CD4-positive, alpha-beta memory T cell (primary cell): ENCODE data around the gene PRRC2C. TPM values are rescaled to one million over a fixed set of nuclear protein-coding genes. Genes with fewer than 3 reads are reported as not detected.

Experiments
- CTCF ChIA-PET: fragments of 350-600 bp; sonication (Branson Sonifier 250); formaldehyde crosslinking; loops from one replicate; lab custom pipeline; 2021; ENCODE audit warnings: inconsistent platforms; ENCODE audit not compliant: partially characterized antibody; lab: Charles Lee
- POLR2A ChIA-PET: fragments of 350-600 bp; sonication (Branson Sonifier 250); formaldehyde crosslinking; loops from one replicate; lab custom pipeline; 2021; ENCODE audit not compliant: partially characterized antibody; lab: Charles Lee
- DNase-seq, 5 donors: peaks; one replicate each; pipeline versions ENCODE4 v3.0.0 to v3.0.0-alpha.2; 2020 to 2022; ENCODE audit warnings: mixed read lengths in 1 of 5
- H3K27ac ChIP-seq: one replicate; pipeline ENCODE4 v1.7.0; 2013; ENCODE audit warnings: low read depth, low read length
- H3K27me3 ChIP-seq: 2 replicates; pipeline ENCODE4 v1.7.0; 2013; ENCODE audit warnings: mild to moderate bottlenecking, low read length, moderate library complexity; ENCODE audit not compliant: insufficient read depth
- H3K36me3 ChIP-seq: 2 replicates; pipeline ENCODE4 v1.7.0; 2013; ENCODE audit warnings: mild to moderate bottlenecking, low read length, moderate library complexity; ENCODE audit not compliant: insufficient read depth
- H3K4me1 ChIP-seq: 2 replicates; pipeline ENCODE4 v1.7.0; 2013; ENCODE audit warnings: mild to moderate bottlenecking, low read length, moderate library complexity; ENCODE audit not compliant: insufficient read depth
- H3K4me3 ChIP-seq, 2 donors: one replicate each; pipeline ENCODE4 v1.7.0; 2013; ENCODE audit warnings: low read length in 2 of 2, mild to moderate bottlenecking in 1 of 2
- H3K9me3 ChIP-seq, 2 donors: one replicate each; pipeline ENCODE4 v1.7.0; 2013; ENCODE audit warnings: low read length in 2 of 2, control low read depth in 1 of 2; ENCODE audit not compliant: control insufficient read depth in 1 of 2
- H3K27ac Mint-ChIP-seq, 7 donors: one replicate each; pipeline ENCODE4 v1.8.0; 2020 to 2021; ENCODE audit warnings: mixed read lengths in 7 of 7, mild to moderate bottlenecking in 6 of 7, inconsistent platforms in 3 of 7, moderate library complexity in 3 of 7
- H3K27me3 Mint-ChIP-seq, 2 donors: one replicate each; pipeline ENCODE4 v1.8.0; 2020 to 2021; ENCODE audit warnings: mixed read lengths in 2 of 2
- H3K36me3 Mint-ChIP-seq, 2 donors: one replicate each; pipeline ENCODE4 v1.8.0; 2020 to 2021; ENCODE audit warnings: mixed read lengths in 2 of 2, inconsistent platforms in 1 of 2, mild to moderate bottlenecking in 1 of 2
- H3K4me1 Mint-ChIP-seq, 4 donors: one replicate each; pipeline ENCODE4 v1.8.0; 2020 to 2021; ENCODE audit warnings: mixed read lengths in 4 of 4, mild to moderate bottlenecking in 1 of 4
- H3K4me3 Mint-ChIP-seq, 8 donors: one replicate each; pipeline ENCODE4 v1.8.0; 2020 to 2021; ENCODE audit warnings: mixed read lengths in 8 of 8, mild to moderate bottlenecking in 7 of 8, moderate library complexity in 6 of 8, inconsistent platforms in 3 of 8
- H3K9me3 Mint-ChIP-seq, 8 donors: one replicate each; pipeline ENCODE4 v1.8.0; 2020 to 2021; ENCODE audit warnings: mixed read lengths in 8 of 8, mild to moderate bottlenecking in 5 of 8, inconsistent platforms in 3 of 8, moderate library complexity in 1 of 8
- intact Hi-C: fragments of 100-400 bp; cut with micrococcal nuclease; formaldehyde crosslinking; loops from one replicate; pipeline ENCODE4 v1.15.1; 2023
- polyA plus RNA-seq, 2 donors: library from polyadenylated mRNA; unstranded; fragments of 300-500 nt; fragmentation: Illumina TruSeq; gene quantifications; one replicate each; pipeline ENCODE4 v1.2.3, GENCODE V29; 2021
- total RNA-seq, 2 experiments: library from RNA; stranded (reverse); gene quantifications; one replicate each; pipeline ENCODE4 v1.2.3, GENCODE V29; 2021

Gene PRRC2C
- total and polyA plus RNA-seq, 4 experiments from 2014 or later, result 12.4 to 298 (median 201) TPM

DNA sequence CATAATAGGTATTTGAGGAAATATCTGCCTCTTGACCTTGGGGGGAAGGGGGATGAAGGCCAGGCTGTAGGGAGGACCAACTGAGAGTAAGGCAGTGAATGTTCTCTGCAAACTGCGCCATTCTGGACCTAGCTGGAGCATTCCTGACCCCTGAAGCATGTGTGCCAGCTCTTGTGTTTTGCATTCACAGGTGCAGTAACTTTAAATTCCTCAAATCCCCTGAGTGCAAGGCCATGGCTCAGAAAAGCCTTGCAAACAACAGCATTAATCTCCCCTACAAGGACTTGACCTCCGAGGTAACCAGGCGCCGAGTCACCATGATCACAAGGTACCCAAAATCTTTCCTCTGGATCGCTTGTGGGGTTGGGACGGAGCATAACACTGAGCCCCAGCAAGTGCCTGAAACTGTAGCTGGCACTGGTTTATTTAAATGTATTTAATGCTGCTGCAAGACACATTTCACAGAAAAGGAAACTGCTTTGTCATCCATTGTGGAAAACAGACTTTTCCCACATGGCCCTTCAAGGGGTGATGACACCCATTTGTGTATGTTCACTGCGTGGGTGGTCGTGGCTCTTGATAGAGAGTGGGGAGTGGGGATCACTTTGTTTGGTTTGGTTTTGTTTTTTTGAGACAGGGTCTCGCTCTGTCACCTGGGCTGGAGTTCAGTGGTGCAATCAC, 138.5 kb downstream of the PRRC2C start:
- Histone ChIP-seq H3K4me1 (no peaks in the 10 kb centered on the region), H3K27ac (no peak overlapping the region), H3K27me3 (no peaks in the 10 kb centered on the region), H3K9me3 (no peaks in the 10 kb centered on the region), H3K36me3 (no peaks in the 10 kb centered on the region), H3K4me3 (no peak overlapping the region)
- Mint-ChIP-seq H3K9me3 (no peaks in the 10 kb centered on the region), H3K4me1 (no peaks in the 10 kb centered on the region), H3K4me3 (no peak overlapping the region), H3K36me3 (no peaks in the 10 kb centered on the region), H3K27ac (no peak overlapping the region), H3K27me3 (peaks cover 4 to 10% of the 10 kb centered on the region in 2 donors)
- DNase-seq, result no peak
- CTCF ChIA-PET, result no interaction called here
- POLR2A ChIA-PET, result no interaction called here
- intact Hi-C loops, result no loop called here

DNA sequence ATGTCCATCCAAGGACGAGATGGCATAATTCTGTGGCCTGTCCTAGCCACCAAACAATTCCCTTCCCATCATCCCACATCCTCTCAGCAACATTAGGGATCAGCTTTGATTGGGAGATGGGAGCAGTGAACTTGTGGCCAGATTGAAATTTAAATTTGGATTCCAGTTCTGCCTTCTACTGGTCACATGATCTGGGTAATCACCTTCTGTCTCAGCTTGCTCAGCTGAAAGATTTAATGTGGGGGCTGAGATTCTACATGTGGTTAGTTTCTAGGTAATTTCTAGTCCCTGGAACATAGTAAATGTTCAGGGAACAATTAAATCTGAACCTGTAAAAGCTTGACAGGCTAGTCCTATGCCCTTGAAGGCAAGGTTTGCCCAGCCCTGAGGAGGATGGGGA, 139.9 kb downstream of the PRRC2C start:
- Histone ChIP-seq H3K27me3 (no peaks in the 10 kb centered on the region), H3K9me3 (no peaks in the 10 kb centered on the region), H3K4me3 (no peak overlapping the region), H3K27ac (no peak overlapping the region), H3K36me3 (no peaks in the 10 kb centered on the region), H3K4me1 (no peaks in the 10 kb centered on the region)
- Mint-ChIP-seq H3K4me3 (no peak overlapping the region), H3K9me3 (no peaks in the 10 kb centered on the region), H3K36me3 (no peaks in the 10 kb centered on the region), H3K4me1 (no peaks in the 10 kb centered on the region), H3K27me3 (peaks cover 8 to 19% of the 10 kb centered on the region in 2 donors), H3K27ac (no peak overlapping the region)
- CTCF ChIA-PET, result no interaction called here
- DNase-seq, result no peak
- intact Hi-C loops, result no loop called here
- POLR2A ChIA-PET, result no interaction called here

DNA sequence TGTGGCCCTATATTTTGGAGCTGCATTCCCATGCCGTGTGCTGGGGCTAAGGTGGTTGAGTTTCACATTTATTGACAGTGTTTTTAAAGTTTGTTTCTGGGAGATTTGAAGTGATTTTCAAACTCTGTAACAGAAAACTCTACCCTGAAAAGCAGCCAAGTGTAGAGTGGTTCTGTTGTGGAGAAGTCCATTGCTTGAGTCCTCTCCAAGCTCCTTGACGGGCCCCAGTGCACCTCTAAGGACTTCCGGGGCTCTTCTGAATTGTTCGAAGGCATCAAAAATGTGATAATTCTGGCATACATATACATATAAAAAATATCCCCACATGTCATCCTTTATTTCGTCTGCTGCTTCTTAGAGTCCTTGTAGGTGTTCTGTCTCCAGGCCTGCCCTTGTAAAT, 141.7 kb downstream of the PRRC2C start:
- intact Hi-C loops, result no loop called here
- Histone ChIP-seq H3K4me1 (no peaks in the 10 kb centered on the region), H3K36me3 (no peaks in the 10 kb centered on the region), H3K27ac (no peak overlapping the region), H3K9me3 (no peaks in the 10 kb centered on the region), H3K4me3 (no peak overlapping the region), H3K27me3 (no peaks in the 10 kb centered on the region)
- no peak overlapping the region for H3K4me3 Mint-ChIP-seq
- no peaks in the 10 kb centered on the region for H3K4me1 Mint-ChIP-seq
- H3K27ac Mint-ChIP-seq, result no peak overlapping the region
- H3K9me3 Mint-ChIP-seq, result peaks cover 0 to under 1% (median 0%) of the 10 kb centered on the region in 8 donors
- H3K36me3 Mint-ChIP-seq, result no peaks in the 10 kb centered on the region
- ChIA-PET POLR2A (no interaction called here), CTCF (no interaction called here)
- DNase-seq, result no peak
- H3K27me3 Mint-ChIP-seq, result peaks cover 12 to 26% of the 10 kb centered on the region in 2 donors

DNA sequence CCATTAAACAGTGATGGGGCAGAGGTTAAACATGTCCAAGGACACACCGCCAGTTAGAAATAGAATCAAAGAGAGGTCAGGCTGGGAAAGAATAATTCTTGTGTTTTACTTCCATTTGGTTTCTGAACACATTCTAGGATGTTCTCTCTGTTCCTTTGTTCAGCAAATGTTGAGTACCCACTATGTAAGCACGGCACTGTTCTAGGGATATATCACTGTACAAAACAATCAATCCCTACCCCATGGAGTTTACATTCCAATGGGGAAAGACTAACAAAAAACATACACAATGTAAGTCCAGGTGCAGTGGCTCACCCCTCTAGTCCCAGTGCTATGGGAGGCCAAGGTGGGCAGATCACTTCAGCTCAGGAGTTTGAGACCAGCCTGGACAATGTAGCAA, 142.9 kb downstream of the PRRC2C start:
- Mint-ChIP-seq H3K27ac (no peak overlapping the region), H3K4me3 (no peak overlapping the region), H3K27me3 (peaks cover 11 to 28% of the 10 kb centered on the region in 2 donors), H3K4me1 (no peaks in the 10 kb centered on the region), H3K36me3 (no peaks in the 10 kb centered on the region), H3K9me3 (peaks cover 0 to 2% (median 0%) of the 10 kb centered on the region in 8 donors)
- H3K36me3 ChIP-seq, result no peaks in the 10 kb centered on the region
- H3K9me3 ChIP-seq, result no peaks in the 10 kb centered on the region
- H3K27ac ChIP-seq, result no peak overlapping the region
- ChIA-PET POLR2A (interaction anchor here (0.7 kb wide), 1 partner anchor 48 kb away, joined by 3 read pairs; no protein-coding TSS in a partner anchor), CTCF (interaction anchor here (1.2 kb wide), 1 partner anchor 358 kb away, joined by 3 read pairs; no protein-coding TSS in a partner anchor)
- intact Hi-C loops, result no loop called here
- H3K4me3 ChIP-seq, result no peak overlapping the region
- DNase-seq, result no peak
- H3K27me3 ChIP-seq, result no peaks in the 10 kb centered on the region
- no peaks in the 10 kb centered on the region for H3K4me1 ChIP-seq

DNA sequence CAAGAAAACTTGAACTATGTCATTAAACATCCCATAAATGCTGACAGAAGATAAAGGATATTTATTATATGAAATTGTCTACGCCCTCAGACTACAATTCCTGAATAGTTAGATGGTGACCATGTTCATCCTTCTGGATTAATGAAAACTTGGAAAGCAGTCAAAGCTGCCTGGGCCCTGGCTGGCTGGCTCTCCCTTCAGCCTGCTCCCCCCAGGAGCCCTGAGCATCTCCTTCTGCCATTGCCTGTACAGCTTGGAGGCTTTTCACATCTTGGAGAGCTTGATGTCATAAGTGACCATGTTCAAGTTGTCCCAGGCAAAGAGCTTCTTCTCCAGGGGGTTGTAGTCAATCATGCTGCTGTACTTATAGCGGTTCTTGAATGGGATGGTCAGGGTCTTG, 150.3 kb downstream of the PRRC2C start:
- ChIA-PET POLR2A (no interaction called here), CTCF (interaction anchor here (0.7 to 2.1 kb wide), 2 partner anchors 9 to 150 kb away, joined by 3 to 7 read pairs; partner anchors contain the start of gene PRRC2C)
- Mint-ChIP-seq H3K27me3 (peaks cover 9 to 16% of the 10 kb centered on the region in 2 donors), H3K9me3 (peaks cover 0 to 2% (median 0%) of the 10 kb centered on the region in 8 donors), H3K4me1 (peaks cover 0 to 1% (median 0%) of the 10 kb centered on the region in 4 donors), H3K36me3 (no peaks in the 10 kb centered on the region), H3K27ac (no peak overlapping the region), H3K4me3 (no peak overlapping the region)
- H3K9me3 ChIP-seq, result no peaks in the 10 kb centered on the region
- H3K4me3 ChIP-seq, result no peak overlapping the region
- no peaks in the 10 kb centered on the region for H3K4me1 ChIP-seq
- H3K27me3 ChIP-seq, result no peaks in the 10 kb centered on the region
- DNase-seq, result no peak
- H3K27ac ChIP-seq, result no peak overlapping the region
- H3K36me3 ChIP-seq, result no peaks in the 10 kb centered on the region
- intact Hi-C loops, result no loop called here

DNA sequence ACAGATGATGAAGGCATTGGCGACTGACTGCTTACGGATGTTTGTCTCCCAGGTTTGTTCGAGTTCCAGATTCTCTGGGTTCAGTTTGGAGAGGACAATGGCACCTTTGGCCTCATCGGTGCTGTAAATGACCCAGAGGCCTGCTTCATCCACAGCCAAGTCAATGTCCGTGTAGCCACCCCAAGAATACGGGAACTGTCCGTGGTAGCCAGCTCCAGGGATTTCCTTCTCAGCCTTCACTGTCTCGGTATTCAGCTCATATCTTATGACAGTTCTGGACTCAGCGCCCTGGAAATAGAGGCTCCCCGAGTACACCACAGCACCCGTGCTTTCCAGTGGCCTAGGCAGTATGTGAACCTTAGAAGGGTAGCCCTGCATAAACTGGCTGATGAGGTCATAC, 150.8 kb downstream of the PRRC2C start:
- H3K4me1 ChIP-seq, result no peaks in the 10 kb centered on the region
- peaks cover 0 to 1% (median 0%) of the 10 kb centered on the region in 4 donors for H3K4me1 Mint-ChIP-seq
- H3K27me3 Mint-ChIP-seq, result peaks cover 10 to 16% of the 10 kb centered on the region in 2 donors
- intact Hi-C loops, result no loop called here
- H3K36me3 ChIP-seq, result no peaks in the 10 kb centered on the region
- H3K27ac Mint-ChIP-seq, result no peak overlapping the region
- H3K27ac ChIP-seq, result no peak overlapping the region
- H3K9me3 ChIP-seq, result no peaks in the 10 kb centered on the region
- CTCF ChIA-PET, result interaction anchor here (2.1 kb wide), 1 partner anchor 9 kb away, joined by 7 read pairs; no protein-coding TSS in a partner anchor
- H3K4me3 ChIP-seq, result no peak overlapping the region
- H3K9me3 Mint-ChIP-seq, result peaks cover 0 to 2% (median 0%) of the 10 kb centered on the region in 8 donors
- no peaks in the 10 kb centered on the region for H3K36me3 Mint-ChIP-seq
- DNase-seq, result no peak
- no peak overlapping the region for H3K4me3 Mint-ChIP-seq
- H3K27me3 ChIP-seq, result no peaks in the 10 kb centered on the region
- POLR2A ChIA-PET, result no interaction called here

DNA sequence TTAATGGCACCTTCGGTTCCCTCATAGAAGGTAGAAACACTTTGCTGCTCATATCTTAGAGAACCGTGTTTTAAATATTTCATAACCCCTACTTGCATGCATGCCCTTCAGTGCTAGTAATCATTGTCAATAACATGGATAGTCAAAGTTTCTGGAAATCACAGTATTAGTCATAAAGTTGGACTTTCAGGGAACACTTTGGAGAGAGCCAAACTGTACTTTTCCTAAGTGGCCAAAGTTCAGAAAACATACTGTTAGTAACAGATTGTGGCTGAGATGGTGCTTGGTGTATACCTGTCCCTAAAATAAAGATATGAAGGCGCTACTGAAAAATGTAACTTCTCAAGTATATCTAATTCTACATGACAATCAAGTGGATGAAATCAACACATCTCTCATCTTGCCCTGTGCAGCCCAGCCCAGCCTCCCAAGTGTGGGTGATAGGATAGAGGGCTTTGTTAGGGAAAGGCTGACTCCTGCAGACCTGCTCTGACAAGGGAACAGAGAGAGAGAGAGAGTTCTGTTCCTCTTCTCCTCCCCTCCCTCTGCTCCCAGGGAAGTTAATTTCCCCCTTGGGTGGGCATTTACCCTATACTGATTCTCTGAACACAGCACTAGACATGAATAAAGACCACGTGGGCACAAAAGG, 152.7 kb downstream of the PRRC2C start:
- ChIA-PET POLR2A (no interaction called here), CTCF (no interaction called here)
- no peaks in the 10 kb centered on the region for H3K9me3 Mint-ChIP-seq
- H3K4me1 Mint-ChIP-seq, result peaks cover 0 to 1% (median 0%) of the 10 kb centered on the region in 4 donors
- Histone ChIP-seq H3K4me1 (no peaks in the 10 kb centered on the region), H3K27me3 (no peaks in the 10 kb centered on the region), H3K9me3 (no peaks in the 10 kb centered on the region), H3K36me3 (no peaks in the 10 kb centered on the region), H3K27ac (no peak overlapping the region), H3K4me3 (no peak overlapping the region)
- peaks cover 5 to 11% of the 10 kb centered on the region in 2 donors for H3K27me3 Mint-ChIP-seq
- intact Hi-C loops, result no loop called here
- no peak for DNase-seq
- no peak overlapping the region for H3K27ac Mint-ChIP-seq
- H3K36me3 Mint-ChIP-seq, result no peaks in the 10 kb centered on the region
- H3K4me3 Mint-ChIP-seq, result no peak overlapping the region
